Activated CD4-positive, alpha-beta memory T cell treated with anti-CD3 and anti-CD28 coated beads, Interleukin-2, amount 10 ng/mL, durations not matched to agents 7 days and 5 days (primary cell): ENCODE data around the gene PDGFRB. TPM values are rescaled to one million over a fixed set of nuclear protein-coding genes. Genes with fewer than 3 reads are reported as not detected.

Experiments used
- CTCF ChIA-PET: fragments of 350-600 bp; sonication (Branson Sonifier 250); formaldehyde crosslinking; loops from one replicate; lab custom pipeline; 2021; ENCODE audit warnings: antibody characterized with exemption, inconsistent platforms; lab: Charles Lee
- POLR2A ChIA-PET: fragments of 350-600 bp; sonication (Branson Sonifier 250); formaldehyde crosslinking; loops from one replicate; lab custom pipeline; 2021; ENCODE audit warnings: antibody characterized with exemption; lab: Charles Lee
- DNase-seq: peaks from one replicate; pipeline ENCODE4 v3.0.0-alpha.2; 2020
- H3K27ac Mint-ChIP-seq: one replicate; pipeline ENCODE4 v1.8.0; 2021; ENCODE audit warnings: mild to moderate bottlenecking, mixed read lengths
- H3K27me3 Mint-ChIP-seq: one replicate; pipeline ENCODE4 v1.8.0; 2021; ENCODE audit warnings: mixed read lengths
- H3K36me3 Mint-ChIP-seq: one replicate; pipeline ENCODE4 v1.8.0; 2021; ENCODE audit warnings: low read depth, mixed read lengths
- H3K4me1 Mint-ChIP-seq: one replicate; pipeline ENCODE4 v1.8.0; 2021; ENCODE audit warnings: mixed read lengths
- H3K4me3 Mint-ChIP-seq: one replicate; pipeline ENCODE4 v1.8.0; 2021; ENCODE audit warnings: mild to moderate bottlenecking, mixed read lengths
- H3K9me3 Mint-ChIP-seq: one replicate; pipeline ENCODE4 v1.8.0; 2021; ENCODE audit warnings: mixed read lengths
- total RNA-seq, 2 experiments: library from RNA; stranded (reverse); gene quantifications; one replicate each; pipeline ENCODE4 v1.2.3, GENCODE V29; 2021

PDGFRB gene
- total RNA-seq, 2 experiments from 2014 or later, result 7.2 to 9.0 TPM

DNA sequence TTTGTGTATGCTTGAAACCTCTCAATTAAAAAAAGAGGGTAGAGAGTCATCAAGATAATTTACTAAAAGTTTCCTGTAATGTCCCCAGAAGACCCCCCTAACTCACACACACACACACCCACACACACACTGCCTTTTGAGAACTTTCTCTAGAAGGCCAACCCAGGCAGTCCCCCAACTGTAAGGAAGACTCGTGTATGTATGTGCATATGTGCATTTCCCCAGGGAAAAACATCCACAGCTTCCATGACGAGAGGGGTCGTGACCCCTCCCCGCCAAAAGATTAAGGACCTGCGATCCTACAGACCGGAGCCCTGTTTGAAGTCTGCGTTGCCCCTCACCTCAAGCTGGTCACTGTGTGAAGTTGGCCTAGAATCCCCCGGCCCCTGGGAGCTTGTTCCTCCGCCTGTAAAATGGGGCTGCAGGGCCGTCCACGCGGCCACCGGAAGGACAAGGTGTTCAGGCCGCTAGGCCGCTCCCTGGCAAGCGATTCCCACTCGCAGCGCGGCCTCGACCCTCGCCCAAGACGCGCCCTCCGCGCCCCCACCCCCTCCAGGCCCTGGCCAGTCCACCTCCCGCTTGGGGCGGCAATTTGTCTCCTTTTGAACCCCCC lies 10.5 kb upstream of the PDGFRB start:
- Mint-ChIP-seq H3K4me3 (no peak overlapping the region), H3K36me3 (no peaks in the 10 kb centered on the region), H3K9me3 (no peaks in the 10 kb centered on the region), H3K4me1 (peaks cover 4% of the 10 kb centered on the region), H3K27ac (no peak overlapping the region), H3K27me3 (peaks cover 46% of the 10 kb centered on the region)
- CTCF ChIA-PET, result interaction anchor here (1.6 kb wide), 1 partner anchor 11 kb away, joined by 3 read pairs; the partner anchor contains the start of gene PDGFRB
- POLR2A ChIA-PET, result no interaction called here
- DNase-seq, result no peak

DNA sequence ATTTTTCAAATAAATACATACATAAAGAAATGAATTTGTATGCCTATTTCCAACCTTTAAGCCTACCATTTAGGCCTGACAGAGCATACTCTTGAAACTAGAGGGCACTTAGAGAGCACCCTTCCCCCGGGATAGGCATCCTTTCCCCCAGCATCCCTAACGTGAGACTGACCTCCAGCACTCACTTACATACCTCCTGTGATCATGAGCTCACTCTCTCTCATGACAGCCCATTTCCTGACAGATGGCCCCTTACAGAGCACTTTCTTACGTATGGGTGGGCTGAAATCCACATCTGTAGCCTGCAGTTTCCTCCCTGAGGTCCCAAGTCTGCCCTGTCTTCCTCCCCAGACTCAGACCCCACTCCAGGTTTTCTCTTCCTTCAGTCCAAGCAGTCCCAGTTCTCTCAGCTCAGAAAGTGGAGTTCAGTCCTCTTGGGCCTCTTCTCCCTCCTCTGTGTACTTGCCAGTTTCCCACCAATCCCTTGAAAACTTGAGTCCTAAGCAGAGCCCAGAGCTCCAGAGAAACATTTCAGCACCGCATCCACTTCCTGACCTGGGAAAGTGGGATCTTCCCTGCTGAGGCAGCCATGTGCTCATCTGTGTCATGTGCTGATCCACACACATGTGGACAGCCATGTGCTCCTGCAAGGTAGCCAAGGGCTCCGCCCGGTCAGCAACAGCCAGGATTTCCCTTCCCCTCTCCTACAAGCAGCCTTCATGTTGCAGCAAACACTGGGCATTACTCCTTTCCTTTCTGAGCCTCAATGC lies 8.8 kb upstream of the PDGFRB start:
- Mint-ChIP-seq H3K4me3 (no peak overlapping the region), H3K27ac (no peak overlapping the region), H3K4me1 (peaks cover 5% of the 10 kb centered on the region), H3K27me3 (peaks cover 37% of the 10 kb centered on the region), H3K9me3 (no peaks in the 10 kb centered on the region), H3K36me3 (no peaks in the 10 kb centered on the region)
- DNase-seq, result no peak
- ChIA-PET POLR2A (no interaction called here), CTCF (interaction anchor here (1.0 kb wide), 1 partner anchor 11 kb away, joined by 3 read pairs; no protein-coding TSS in a partner anchor)

DNA sequence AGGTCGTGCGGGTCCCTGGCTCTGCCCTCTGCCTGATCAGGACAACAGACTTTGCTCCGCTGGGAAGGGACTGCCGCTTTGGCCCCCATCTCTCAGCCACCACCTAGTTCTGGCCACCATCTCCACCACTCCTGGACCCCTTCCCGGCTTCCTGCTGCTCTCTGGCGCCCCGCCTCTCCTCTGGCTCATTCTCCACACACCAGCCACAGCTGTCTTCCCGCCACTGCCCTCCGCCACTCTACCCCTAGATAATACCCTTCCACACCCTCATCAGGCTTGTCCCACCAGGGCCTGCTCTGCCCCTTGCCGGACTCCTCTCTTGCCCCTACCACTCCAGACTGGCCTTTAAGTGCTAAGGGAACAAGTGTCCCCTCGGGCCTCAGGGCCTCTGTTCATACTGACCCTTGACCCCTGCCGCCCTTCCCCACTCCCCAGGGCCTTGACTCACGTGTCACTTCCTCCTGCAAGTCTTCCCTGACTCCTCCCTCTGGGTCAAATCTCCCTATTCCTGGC lies 8.0 kb upstream of the PDGFRB start:
- Mint-ChIP-seq H3K27ac (no peak overlapping the region), H3K36me3 (no peaks in the 10 kb centered on the region), H3K9me3 (no peaks in the 10 kb centered on the region), H3K27me3 (peaks cover 31% of the 10 kb centered on the region), H3K4me3 (no peak overlapping the region), H3K4me1 (peaks cover 5% of the 10 kb centered on the region)
- no peak for DNase-seq
- ChIA-PET CTCF (interaction anchor here (0.6 to 1.7 kb wide), 9 partner anchors 9 to 248 kb away, joined by 3 to 9 read pairs (median 4); no protein-coding TSS in a partner anchor), POLR2A (interaction anchor here (1.7 kb wide), 1 partner anchor 11 kb away, joined by 5 read pairs; no protein-coding TSS in a partner anchor)

- POLR2A ChIA-PET, result interaction anchor here (1.7 kb wide), 1 partner anchor 10 kb away, joined by 5 read pairs; no protein-coding TSS in a partner anchor
- Mint-ChIP-seq H3K36me3 (no peaks in the 10 kb centered on the region), H3K4me1 (peaks cover 5% of the 10 kb centered on the region), H3K27ac (no peak overlapping the region), H3K27me3 (peaks cover 25% of the 10 kb centered on the region), H3K4me3 (no peak overlapping the region), H3K9me3 (no peaks in the 10 kb centered on the region)
- DNase-seq, result no peak
- CTCF ChIA-PET, result interaction anchor here (0.5 to 1.7 kb wide), 11 partner anchors 9 to 248 kb away, joined by 3 to 9 read pairs (median 4); no protein-coding TSS in a partner anchor
These were observed 7.4 kb upstream of the PDGFRB start for GRCh38 chr5:150163035-150163434.

DNA sequence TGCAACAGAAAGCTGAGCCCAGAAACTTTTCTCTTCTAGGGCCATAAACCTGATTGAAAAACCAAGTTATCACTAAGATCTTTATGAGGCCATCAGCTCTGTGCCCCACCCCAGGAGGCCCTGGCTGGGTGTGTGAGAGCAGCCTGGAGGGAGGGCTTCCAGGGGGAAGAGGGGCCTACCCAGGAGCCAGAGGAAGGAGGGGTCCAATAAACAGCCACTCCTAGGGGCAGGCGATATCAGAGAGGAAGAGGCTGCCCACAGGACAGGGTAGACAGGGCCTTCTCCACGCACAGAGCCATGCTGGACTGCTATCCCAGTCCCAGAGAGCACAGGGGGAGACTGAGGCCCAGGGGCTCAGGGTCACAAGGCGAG lies 6.5 kb upstream of the PDGFRB start:
- no peak overlapping the region for H3K27ac Mint-ChIP-seq
- CTCF ChIA-PET, result interaction anchor here (0.9 to 1.7 kb wide), 6 partner anchors 9 to 274 kb away, joined by 3 to 8 read pairs (median 5); no protein-coding TSS in a partner anchor

GRCh38 chr5:150161242-150162141 lies 5.8 kb upstream of the PDGFRB start:
- H3K9me3 Mint-ChIP-seq, result no peaks in the 10 kb centered on the region
- DNase-seq, result peak; percentile 82
- CTCF ChIA-PET, result interaction anchor here (0.9 to 1.9 kb wide), 7 partner anchors 8 to 275 kb away, joined by 3 to 8 read pairs (median 5); no protein-coding TSS in a partner anchor
- no peak overlapping the region for H3K27ac Mint-ChIP-seq
- H3K27me3 Mint-ChIP-seq, result peaks cover 27% of the 10 kb centered on the region
- H3K4me3 Mint-ChIP-seq, result no peak overlapping the region
- no peaks in the 10 kb centered on the region for H3K36me3 Mint-ChIP-seq
- POLR2A ChIA-PET, result no interaction called here
- peaks cover 5% of the 10 kb centered on the region for H3K4me1 Mint-ChIP-seq

More for the DNA sequence above, 6.5 kb upstream of the PDGFRB start:
- Mint-ChIP-seq H3K36me3 (no peaks in the 10 kb centered on the region), H3K4me3 (no peak overlapping the region), H3K27me3 (peaks cover 23% of the 10 kb centered on the region), H3K4me1 (peaks cover 5% of the 10 kb centered on the region), H3K9me3 (no peaks in the 10 kb centered on the region)
- DNase-seq, result no peak
- POLR2A ChIA-PET, result interaction anchor here (1.7 kb wide), 1 partner anchor 9 kb away, joined by 5 read pairs; no protein-coding TSS in a partner anchor

DNA sequence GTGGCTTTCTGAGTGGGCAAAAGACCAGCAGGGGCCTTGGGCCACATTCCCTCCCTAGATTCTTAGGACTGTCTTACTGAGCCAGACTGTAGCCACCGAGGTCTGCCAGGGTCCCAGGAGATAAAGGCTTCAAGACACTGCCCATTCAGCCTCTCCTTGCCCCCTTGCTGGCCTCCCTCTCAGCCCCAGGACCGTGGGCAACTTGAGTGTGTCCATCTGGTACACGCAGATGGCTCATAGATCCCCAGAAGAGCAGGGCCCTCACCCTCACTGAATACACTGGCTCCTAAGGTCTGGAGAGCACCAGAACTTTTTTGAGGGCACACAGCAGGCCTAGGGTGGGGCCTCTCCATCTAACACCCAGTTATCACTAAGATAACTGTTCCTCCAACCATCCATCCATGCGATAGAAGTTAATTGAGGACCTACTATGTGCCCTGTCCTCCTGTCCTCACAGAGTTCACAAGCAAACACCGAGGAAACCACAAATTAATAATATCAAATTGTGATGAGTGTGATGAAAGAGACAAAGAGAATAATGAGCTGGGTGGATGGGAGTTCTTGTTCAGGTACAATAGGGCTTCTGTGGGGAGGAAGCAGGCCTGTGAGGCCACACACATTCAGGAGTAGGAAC lies 4.9 kb upstream of the PDGFRB start:
- peaks cover 4% of the 10 kb centered on the region for H3K36me3 Mint-ChIP-seq
- ChIA-PET POLR2A (no interaction called here), CTCF (interaction anchor here (1.4 to 1.9 kb wide), 2 partner anchors 9 to 57 kb away, joined by 4 to 5 read pairs; no protein-coding TSS in a partner anchor)

GRCh38 chr5:150159741-150160179 lies 4.1 kb upstream of the PDGFRB start:
- no peak overlapping the region for H3K27ac Mint-ChIP-seq
- ChIA-PET CTCF (interaction anchor here (0.6 to 1.9 kb wide), 6 partner anchors 10 to 191 kb away, joined by 3 to 5 read pairs (median 4); no protein-coding TSS in a partner anchor), POLR2A (interaction anchor here (0.8 to 1.4 kb wide), 2 partner anchors 10 to 93 kb away, joined by 4 to 6 read pairs; no protein-coding TSS in a partner anchor)
- no peak overlapping the region for H3K4me3 Mint-ChIP-seq
- H3K27me3 Mint-ChIP-seq, result peaks cover 22% of the 10 kb centered on the region
- H3K4me1 Mint-ChIP-seq, result peaks cover 13% of the 10 kb centered on the region
- no peak for DNase-seq
- H3K9me3 Mint-ChIP-seq, result no peaks in the 10 kb centered on the region
- H3K36me3 Mint-ChIP-seq, result peaks cover 4% of the 10 kb centered on the region

More for the DNA sequence above, 4.9 kb upstream of the PDGFRB start:
- no peak for DNase-seq
- no peaks in the 10 kb centered on the region for H3K9me3 Mint-ChIP-seq
- H3K27me3 Mint-ChIP-seq, result peaks cover 27% of the 10 kb centered on the region
- H3K27ac Mint-ChIP-seq, result no peak overlapping the region
- no peak overlapping the region for H3K4me3 Mint-ChIP-seq
- peaks cover 12% of the 10 kb centered on the region for H3K4me1 Mint-ChIP-seq

DNA sequence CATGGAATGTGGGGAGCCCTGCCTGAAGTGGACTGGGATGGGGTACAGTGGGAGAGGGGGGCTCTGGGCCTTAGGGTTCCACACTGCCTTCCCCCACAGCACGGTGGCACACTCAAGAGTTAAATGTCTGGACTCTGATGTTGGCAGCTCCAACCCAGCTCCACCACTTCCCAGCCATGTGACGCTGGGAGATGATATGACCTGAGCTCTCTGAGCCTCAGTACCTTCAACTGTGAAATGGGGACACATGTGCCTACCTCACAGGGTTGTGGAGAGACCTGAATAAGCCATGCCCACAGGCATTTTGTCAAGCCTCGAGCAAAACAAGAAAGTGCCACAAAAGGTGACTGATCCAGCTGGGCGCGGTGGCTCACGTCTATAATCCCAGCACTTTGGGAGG lies 3.4 kb upstream of the PDGFRB start:
- DNase-seq, result no peak
- no peak overlapping the region for H3K4me3 Mint-ChIP-seq
- H3K9me3 Mint-ChIP-seq, result no peaks in the 10 kb centered on the region
- H3K27ac Mint-ChIP-seq, result no peak overlapping the region
- H3K36me3 Mint-ChIP-seq, result peaks cover 4% of the 10 kb centered on the region
- ChIA-PET POLR2A (interaction anchor here (1.4 kb wide), 1 partner anchor 10 kb away, joined by 6 read pairs; no protein-coding TSS in a partner anchor), CTCF (interaction anchor here (0.9 to 1.5 kb wide), 6 partner anchors 9 to 192 kb away, joined by 3 to 6 read pairs (median 4); no protein-coding TSS in a partner anchor)
- peaks cover 23% of the 10 kb centered on the region for H3K27me3 Mint-ChIP-seq
- H3K4me1 Mint-ChIP-seq, result peaks cover 18% of the 10 kb centered on the region

DNA sequence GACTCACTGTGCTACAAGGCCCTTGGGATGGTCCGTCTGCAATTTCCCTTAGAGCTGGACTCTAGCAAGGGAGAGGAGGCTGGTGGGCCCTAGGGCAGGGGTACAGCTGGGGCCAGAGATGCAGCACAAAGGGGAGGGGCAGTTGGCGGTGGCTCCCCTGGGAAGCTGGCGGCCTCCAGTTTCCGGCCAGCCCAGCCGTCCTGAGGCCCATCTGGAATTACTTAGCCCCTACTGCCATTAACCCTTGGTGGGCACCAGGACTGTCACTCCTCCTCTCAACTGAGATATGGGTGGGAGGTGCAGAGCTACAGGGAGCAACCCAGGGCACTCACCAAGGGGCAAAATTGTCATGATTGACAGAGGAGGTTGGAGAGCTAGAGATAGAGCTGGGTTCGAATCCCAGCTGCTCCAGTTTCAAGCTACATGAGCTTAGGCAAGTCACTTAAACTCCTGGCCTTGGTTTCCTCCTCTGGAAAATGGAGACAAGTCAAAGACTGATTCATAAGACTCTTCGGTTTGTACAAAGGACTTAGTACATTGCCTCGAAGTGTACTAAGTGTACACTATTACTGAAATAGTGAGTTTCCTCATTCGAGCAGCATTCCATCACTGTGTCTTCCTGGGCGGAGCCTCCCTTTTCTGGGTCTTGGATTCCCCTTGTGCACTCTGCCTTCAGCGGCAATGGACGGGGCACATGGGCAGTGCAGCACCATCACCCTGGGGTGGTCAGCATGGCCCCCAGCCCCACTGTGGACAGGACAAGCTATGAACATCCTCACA lies 2.7 kb upstream of the PDGFRB start:
- ChIA-PET POLR2A (interaction anchor here (1.4 kb wide), 1 partner anchor 9 kb away, joined by 6 read pairs; no protein-coding TSS in a partner anchor), CTCF (interaction anchor here (0.9 to 1.5 kb wide), 2 partner anchors 36 to 60 kb away, joined by 3 to 6 read pairs; no protein-coding TSS in a partner anchor)
- no peak for DNase-seq
- peaks cover 30% of the 10 kb centered on the region for H3K27me3 Mint-ChIP-seq
- H3K36me3 Mint-ChIP-seq, result peaks cover 4% of the 10 kb centered on the region
- H3K4me1 Mint-ChIP-seq, result peaks cover 24% of the 10 kb centered on the region
- no peak overlapping the region for H3K4me3 Mint-ChIP-seq
- H3K27ac Mint-ChIP-seq, result no peak overlapping the region
- no peaks in the 10 kb centered on the region for H3K9me3 Mint-ChIP-seq

GRCh38 chr5:150157168-150157567 lies 1.5 kb upstream of the PDGFRB start:
- CTCF ChIA-PET, result interaction anchor here (0.7 to 1.5 kb wide), 3 partner anchors 11 to 163 kb away, joined by 3 to 6 read pairs (median 3); no protein-coding TSS in a partner anchor

More at GRCh38 chr5:150157168-150157567, 1.5 kb upstream of the PDGFRB start:
- Mint-ChIP-seq H3K9me3 (no peaks in the 10 kb centered on the region), H3K27me3 (peaks cover 33% of the 10 kb centered on the region), H3K36me3 (peaks cover 4% of the 10 kb centered on the region), H3K4me1 (peaks cover 32% of the 10 kb centered on the region), H3K27ac (no peak overlapping the region), H3K4me3 (no peak overlapping the region)
- POLR2A ChIA-PET, result no interaction called here
- DNase-seq, result no peak
